ENCODE data around the gene PRLR.

GRCh38 chr5:35274839-35275509, 44.7 kb upstream of the PRLR start:
- TF ChIP-seq CTCF (IDR thresholded peaks at IDR 0.05) (no peak), POLR2A (IDR thresholded peaks at IDR 0.05) (no peak)

Data from body of pancreas (tissue), 4 donors.